ENCODE results near the gene MB.

Gene MB

GRCh38 chr22:35611200-35611890, 5.8 kb downstream of the MB start:
- Mint-ChIP-seq H3K27ac (no peak overlapping the region), H3K27me3 (no peaks in the 10 kb centered on the region)

GRCh38 chr22:35610741-35611140, 6.4 kb downstream of the MB start:
- Mint-ChIP-seq H3K4me1 (no peaks in the 10 kb centered on the region), H3K36me3 (no peaks in the 10 kb centered on the region), H3K27ac (no peak overlapping the region), H3K9me3 (no peaks in the 10 kb centered on the region), H3K4me3 (no peak overlapping the region), H3K27me3 (no peaks in the 10 kb centered on the region)

More at GRCh38 chr22:35611200-35611890, 5.8 kb downstream of the MB start:
- no peaks in the 10 kb centered on the region for H3K36me3 Mint-ChIP-seq
- H3K4me1 Mint-ChIP-seq: no peaks in the 10 kb centered on the region
- no peak overlapping the region for H3K4me3 Mint-ChIP-seq
- no peaks in the 10 kb centered on the region for H3K9me3 Mint-ChIP-seq

GRCh38 chr22:35609761-35610160, 7.4 kb downstream of the MB start:
- H3K4me1 Mint-ChIP-seq: no peaks in the 10 kb centered on the region
- H3K9me3 Mint-ChIP-seq: no peaks in the 10 kb centered on the region

GRCh38 chr22:35609261-35609660, 7.9 kb downstream of the MB start:
- no peaks in the 10 kb centered on the region for H3K4me1 Mint-ChIP-seq
- no peak overlapping the region for H3K27ac Mint-ChIP-seq
- no peak overlapping the region for H3K4me3 Mint-ChIP-seq
- H3K36me3 Mint-ChIP-seq: no peaks in the 10 kb centered on the region
- H3K9me3 Mint-ChIP-seq: no peaks in the 10 kb centered on the region
- H3K27me3 Mint-ChIP-seq: no peaks in the 10 kb centered on the region

More at GRCh38 chr22:35609761-35610160, 7.4 kb downstream of the MB start:
- Mint-ChIP-seq H3K27ac (no peak overlapping the region), H3K36me3 (no peaks in the 10 kb centered on the region), H3K27me3 (no peaks in the 10 kb centered on the region), H3K4me3 (no peak overlapping the region)

GRCh38 chr22:35608088-35608487, 9.0 kb downstream of the MB start:
- H3K27me3 Mint-ChIP-seq: no peaks in the 10 kb centered on the region
- no peak overlapping the region for H3K4me3 Mint-ChIP-seq
- no peaks in the 10 kb centered on the region for H3K4me1 Mint-ChIP-seq
- no peak overlapping the region for H3K27ac Mint-ChIP-seq
- H3K9me3 Mint-ChIP-seq: no peaks in the 10 kb centered on the region
- no peaks in the 10 kb centered on the region for H3K36me3 Mint-ChIP-seq

GRCh38 chr22:35606916-35607315, 10.2 kb downstream of the MB start:
- Mint-ChIP-seq H3K4me3 (no peak overlapping the region), H3K27ac (no peak overlapping the region), H3K27me3 (no peaks in the 10 kb centered on the region), H3K36me3 (no peaks in the 10 kb centered on the region), H3K4me1 (no peaks in the 10 kb centered on the region), H3K9me3 (no peaks in the 10 kb centered on the region)

GRCh38 chr22:35605851-35606481, 11.2 kb downstream of the MB start:
- Mint-ChIP-seq H3K27ac (no peak overlapping the region), H3K9me3 (no peaks in the 10 kb centered on the region)

GRCh38 chr22:35605369-35605680, 11.8 kb downstream of the MB start:
- no peaks in the 10 kb centered on the region for H3K36me3 Mint-ChIP-seq
- H3K9me3 Mint-ChIP-seq: no peaks in the 10 kb centered on the region
- H3K4me1 Mint-ChIP-seq: no peaks in the 10 kb centered on the region
- no peak overlapping the region for H3K4me3 Mint-ChIP-seq
- H3K27me3 Mint-ChIP-seq: no peaks in the 10 kb centered on the region
- H3K27ac Mint-ChIP-seq: no peak overlapping the region

More at GRCh38 chr22:35605851-35606481, 11.2 kb downstream of the MB start:
- Mint-ChIP-seq H3K4me3 (no peak overlapping the region), H3K36me3 (no peaks in the 10 kb centered on the region), H3K4me1 (no peaks in the 10 kb centered on the region), H3K27me3 (no peaks in the 10 kb centered on the region)

GRCh38 chr22:35604621-35605368, 12.3 kb downstream of the MB start:
- H3K4me1 Mint-ChIP-seq: no peaks in the 10 kb centered on the region
- H3K9me3 Mint-ChIP-seq: no peaks in the 10 kb centered on the region
- no peak overlapping the region for H3K27ac Mint-ChIP-seq
- H3K36me3 Mint-ChIP-seq: no peaks in the 10 kb centered on the region
- H3K27me3 Mint-ChIP-seq: no peaks in the 10 kb centered on the region
- H3K4me3 Mint-ChIP-seq: no peak overlapping the region

GRCh38 chr22:35601743-35602615, 15.2 kb downstream of the MB start:
- Mint-ChIP-seq H3K4me1 (no peaks in the 10 kb centered on the region), H3K4me3 (no peak overlapping the region), H3K36me3 (no peaks in the 10 kb centered on the region), H3K9me3 (no peaks in the 10 kb centered on the region), H3K27me3 (no peaks in the 10 kb centered on the region), H3K27ac (no peak overlapping the region)

- no peak overlapping the region for H3K27ac Mint-ChIP-seq
- H3K27me3 Mint-ChIP-seq: no peaks in the 10 kb centered on the region
- H3K9me3 Mint-ChIP-seq: no peaks in the 10 kb centered on the region
- no peaks in the 10 kb centered on the region for H3K36me3 Mint-ChIP-seq
- H3K4me1 Mint-ChIP-seq: no peaks in the 10 kb centered on the region
- H3K4me3 Mint-ChIP-seq: no peak overlapping the region
Measured at GRCh38 chr22:35601013-35601580, 16.0 kb downstream of the MB start.

- no peaks in the 10 kb centered on the region for H3K27me3 Mint-ChIP-seq
Measured at GRCh38 chr22:35600476-35600875, 16.7 kb downstream of the MB start.

GRCh38 chr22:35599364-35599763, 17.8 kb downstream of the MB start:
- H3K27me3 Mint-ChIP-seq: no peaks in the 10 kb centered on the region
- H3K4me3 Mint-ChIP-seq: no peak overlapping the region
- H3K4me1 Mint-ChIP-seq: no peaks in the 10 kb centered on the region
- H3K36me3 Mint-ChIP-seq: no peaks in the 10 kb centered on the region
- no peak overlapping the region for H3K27ac Mint-ChIP-seq
- no peaks in the 10 kb centered on the region for H3K9me3 Mint-ChIP-seq

More at GRCh38 chr22:35600476-35600875, 16.7 kb downstream of the MB start:
- no peaks in the 10 kb centered on the region for H3K36me3 Mint-ChIP-seq
- H3K9me3 Mint-ChIP-seq: no peaks in the 10 kb centered on the region
- no peak overlapping the region for H3K4me3 Mint-ChIP-seq
- no peaks in the 10 kb centered on the region for H3K4me1 Mint-ChIP-seq
- H3K27ac Mint-ChIP-seq: no peak overlapping the region

- Mint-ChIP-seq H3K27ac (no peak overlapping the region), H3K27me3 (no peaks in the 10 kb centered on the region), H3K4me1 (no peaks in the 10 kb centered on the region), H3K4me3 (no peak overlapping the region), H3K36me3 (no peaks in the 10 kb centered on the region), H3K9me3 (no peaks in the 10 kb centered on the region)
Measured at GRCh38 chr22:35598396-35598710, 18.8 kb downstream of the MB start.

GRCh38 chr22:35597692-35598395, 19.3 kb downstream of the MB start:
- H3K4me3 Mint-ChIP-seq: no peak overlapping the region
- no peaks in the 10 kb centered on the region for H3K27me3 Mint-ChIP-seq
- no peak overlapping the region for H3K27ac Mint-ChIP-seq
- H3K4me1 Mint-ChIP-seq: no peaks in the 10 kb centered on the region
- no peaks in the 10 kb centered on the region for H3K36me3 Mint-ChIP-seq
- H3K9me3 Mint-ChIP-seq: no peaks in the 10 kb centered on the region

Data from activated naive CD4-positive, alpha-beta T cell treated with anti-CD3 and anti-CD28 coated beads, Interleukin-2, amount 50 U/mL, for 24 hours (primary cell).